Cardiac muscle cell (in vitro differentiated cells and primary cell): Measurements from ENCODE around the gene NFATC1. TPM values are rescaled to one million over a fixed set of nuclear protein-coding genes. Genes with fewer than 3 reads are reported as not detected.

ENCODE experiments used
- DNase-seq, 2 donors: peaks; one replicate each; pipeline versions ENCODE4 v3.0.0 to v3.0.0-alpha.2; 2010 to 2017; ENCODE audit warnings: low read depth in 1 of 2, low spot score in 1 of 2
- H3K27ac ChIP-seq: fragments of 200-600 bp; sonication (generic); 2 replicates; pipeline ENCODE4 v1.5.1; 2016
- H3K27me3 ChIP-seq: fragments of 200-600 bp; sonication (generic); 2 replicates; pipeline ENCODE4 v1.6.0; 2016; ENCODE audit warnings: control low read depth
- H3K36me3 ChIP-seq: fragments of 200-600 bp; sonication (generic); 2 replicates; pipeline ENCODE4 v1.5.1; 2016; ENCODE audit warnings: control low read depth
- H3K4me1 ChIP-seq: fragments of 200-600 bp; sonication (generic); 2 replicates; pipeline ENCODE4 v1.8.1; 2017; ENCODE audit warnings: low read depth, mild to moderate bottlenecking, mixed run types
- H3K4me3 ChIP-seq: fragments of 200-600 bp; sonication (generic); 2 replicates; pipeline ENCODE4 v1.5.1; 2016; ENCODE audit warnings: mild to moderate bottlenecking
- H3K9me3 ChIP-seq: fragments of 200-600 bp; sonication (generic); 2 replicates; pipeline ENCODE4 v1.5.1; 2017; ENCODE audit warnings: low read depth, mild to moderate bottlenecking, control low read depth
- CTCF ChIP-seq: IDR thresholded peaks from 2 replicates; pipeline ENCODE4 v1.5.1; 2012; ENCODE audit warnings: low read depth, mild to moderate bottlenecking, low read length
- polyA plus RNA-seq: library from polyadenylated mRNA; unstranded; fragments of >200 nt; fragmentation: Nextera tagmentation; extraction: Ambion mirVana; gene quantifications from 2 replicates; pipeline ENCODE4 v1.2.1, GENCODE V29; 2016
- total RNA-seq: library from RNA; depleted of rRNA; stranded (reverse); fragments of >200 nt; gene quantifications from 2 replicates; pipeline ENCODE4 v1.2.3, GENCODE V29; 2016

The NFATC1 gene
- total and polyA plus RNA-seq, 2 experiments from 2014 or later: 10.8 to 11.7 TPM

- H3K36me3 ChIP-seq: no peaks in the 10 kb centered on the region
- no peaks in the 10 kb centered on the region for H3K27me3 ChIP-seq
Observed at GRCh38 chr18:79577451-79578395, 182.0 kb downstream of the NFATC1 start.

DNA sequence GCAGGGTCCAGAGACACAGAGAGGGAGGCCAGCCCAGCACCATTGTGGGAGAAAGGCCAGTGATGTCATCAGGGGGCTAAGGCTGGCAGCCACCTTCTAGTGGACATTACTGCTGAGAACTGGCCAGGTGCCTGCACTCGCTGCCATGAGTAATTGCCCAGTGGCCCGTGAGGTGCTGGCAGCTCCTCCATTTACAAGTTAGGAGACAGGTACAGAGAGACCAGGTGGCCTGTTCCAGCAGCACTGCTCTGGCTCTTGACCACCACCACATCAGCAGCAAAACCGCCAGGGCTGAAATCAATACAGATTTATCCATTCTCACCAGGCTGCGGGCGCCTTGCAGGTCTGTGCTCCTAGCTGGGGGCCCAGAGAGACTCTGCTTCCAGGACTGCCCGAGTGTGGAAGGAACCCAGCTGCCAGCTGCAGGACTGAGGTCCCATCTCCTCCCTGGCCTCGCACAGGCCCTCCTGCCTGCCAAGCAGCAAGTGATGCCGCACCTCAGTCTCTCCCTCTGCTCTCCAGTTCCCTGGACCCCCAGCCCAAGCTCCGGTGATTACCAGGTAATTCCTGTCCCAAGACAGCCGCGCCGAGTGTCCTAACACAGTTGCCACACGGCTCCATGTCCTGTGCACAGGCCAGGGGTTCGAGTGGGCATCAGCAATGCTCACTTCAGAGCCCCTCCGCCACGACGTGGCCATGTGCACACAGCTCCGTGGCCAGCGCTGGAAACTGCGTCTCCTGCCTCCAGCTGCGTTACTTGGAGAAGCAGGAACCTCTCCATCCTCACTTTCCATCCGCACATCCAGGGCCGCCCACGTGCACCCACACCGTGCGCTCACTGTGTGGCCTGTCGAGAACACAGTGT, 182.9 kb downstream of the NFATC1 start:
- Histone ChIP-seq H3K36me3 (no peaks in the 10 kb centered on the region), H3K4me3 (no peak overlapping the region), H3K4me1 (no peaks in the 10 kb centered on the region), H3K27ac (no peak overlapping the region), H3K9me3 (no peaks in the 10 kb centered on the region), H3K27me3 (no peaks in the 10 kb centered on the region)
- TF ChIP-seq CTCF: no peak
- no peak for DNase-seq

More at GRCh38 chr18:79577451-79578395, 182.0 kb downstream of the NFATC1 start:
- TF ChIP-seq CTCF: no peak
- DNase-seq: peak in 1 of 2 donors; percentile 79
- Histone ChIP-seq H3K4me3 (no peak overlapping the region), H3K27ac (no peak overlapping the region), H3K9me3 (no peaks in the 10 kb centered on the region), H3K4me1 (no peaks in the 10 kb centered on the region)
